SK-N-SH (cell line): ENCODE measurements around the gene CLIC5.

Experiments
- MEF2A ChIP-seq: IDR thresholded peaks from 2 replicates; pipeline ENCODE4 v1.4.0; 2012; ENCODE audit warnings: low read depth, borderline replicate concordance
- MXI1 ChIP-seq: IDR thresholded peaks from 2 replicates; pipeline ENCODE4 v1.6.1; 2012; ENCODE audit warnings: mild to moderate bottlenecking, low read depth, low read length, improper control_type of control experiment
- NFIC ChIP-seq: IDR thresholded peaks from 2 replicates; pipeline ENCODE4 v1.4.0; 2012; ENCODE audit warnings: borderline replicate concordance
- POLR2AphosphoS5 ChIP-seq: IDR thresholded peaks from 2 replicates; pipeline ENCODE4 v1.6.1; 2012; ENCODE audit warnings: low read depth, low read length
- RFX5 ChIP-seq: IDR thresholded peaks from 2 replicates; pipeline ENCODE4 v1.6.1; 2012; ENCODE audit warnings: mild to moderate bottlenecking, improper control_type of control experiment, low read length
- TAF1 ChIP-seq: IDR thresholded peaks from 2 replicates; pipeline ENCODE4 v1.6.1; 2012; ENCODE audit warnings: low read depth, mild to moderate bottlenecking, low read length, moderate library complexity, borderline replicate concordance
- TF ChIP-seq, protein P1 (sequence below): fragments of 200-600 bp; sonication (generic); IDR thresholded peaks from 2 replicates; pipeline ENCODE4 v1.6.1; 2017; ENCODE audit warnings: antibody characterized with exemption, mild to moderate bottlenecking, moderate library complexity
- TF ChIP-seq, protein P2 (sequence below): fragments of 150-350 bp; IDR thresholded peaks from 2 replicates; pipeline ENCODE4 v1.6.1; 2017; ENCODE audit warnings: antibody characterized with exemption, low read length, low read depth, borderline replicate concordance

DNA sequence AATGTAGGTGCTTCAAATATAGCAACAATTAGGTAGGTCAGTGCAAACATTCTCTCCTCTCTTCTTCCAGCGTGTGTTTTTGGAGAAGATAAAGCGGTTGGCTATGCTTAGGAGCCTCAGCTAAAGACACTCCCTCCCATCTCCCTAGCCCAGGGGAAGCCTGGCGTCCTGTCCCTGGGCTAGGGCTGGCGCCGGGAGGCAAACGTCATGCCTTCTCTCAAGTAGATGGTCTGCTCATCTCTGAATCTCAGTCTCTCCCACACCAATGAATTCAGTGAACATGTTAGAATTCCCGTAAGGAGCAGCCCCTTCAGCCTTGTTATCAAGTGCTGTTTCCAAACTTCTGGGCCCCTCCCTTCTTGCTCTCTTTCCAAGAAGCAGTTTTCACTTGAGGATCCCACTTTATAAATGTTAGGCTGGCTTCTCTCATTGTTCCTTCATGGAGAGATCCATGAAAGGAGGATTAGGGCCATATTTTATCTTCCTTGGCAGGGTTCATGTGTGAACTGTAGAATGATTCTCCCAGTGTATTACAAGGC lies 142.8 kb downstream of the CLIC5 start:
- TF ChIP-seq, protein P1, sequence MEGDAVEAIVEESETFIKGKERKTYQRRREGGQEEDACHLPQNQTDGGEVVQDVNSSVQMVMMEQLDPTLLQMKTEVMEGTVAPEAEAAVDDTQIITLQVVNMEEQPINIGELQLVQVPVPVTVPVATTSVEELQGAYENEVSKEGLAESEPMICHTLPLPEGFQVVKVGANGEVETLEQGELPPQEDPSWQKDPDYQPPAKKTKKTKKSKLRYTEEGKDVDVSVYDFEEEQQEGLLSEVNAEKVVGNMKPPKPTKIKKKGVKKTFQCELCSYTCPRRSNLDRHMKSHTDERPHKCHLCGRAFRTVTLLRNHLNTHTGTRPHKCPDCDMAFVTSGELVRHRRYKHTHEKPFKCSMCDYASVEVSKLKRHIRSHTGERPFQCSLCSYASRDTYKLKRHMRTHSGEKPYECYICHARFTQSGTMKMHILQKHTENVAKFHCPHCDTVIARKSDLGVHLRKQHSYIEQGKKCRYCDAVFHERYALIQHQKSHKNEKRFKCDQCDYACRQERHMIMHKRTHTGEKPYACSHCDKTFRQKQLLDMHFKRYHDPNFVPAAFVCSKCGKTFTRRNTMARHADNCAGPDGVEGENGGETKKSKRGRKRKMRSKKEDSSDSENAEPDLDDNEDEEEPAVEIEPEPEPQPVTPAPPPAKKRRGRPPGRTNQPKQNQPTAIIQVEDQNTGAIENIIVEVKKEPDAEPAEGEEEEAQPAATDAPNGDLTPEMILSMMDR = no peak
- TF ChIP-seq, protein P2, sequence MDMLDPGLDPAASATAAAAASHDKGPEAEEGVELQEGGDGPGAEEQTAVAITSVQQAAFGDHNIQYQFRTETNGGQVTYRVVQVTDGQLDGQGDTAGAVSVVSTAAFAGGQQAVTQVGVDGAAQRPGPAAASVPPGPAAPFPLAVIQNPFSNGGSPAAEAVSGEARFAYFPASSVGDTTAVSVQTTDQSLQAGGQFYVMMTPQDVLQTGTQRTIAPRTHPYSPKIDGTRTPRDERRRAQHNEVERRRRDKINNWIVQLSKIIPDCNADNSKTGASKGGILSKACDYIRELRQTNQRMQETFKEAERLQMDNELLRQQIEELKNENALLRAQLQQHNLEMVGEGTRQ = no peak
- TF ChIP-seq NFIC (no peak), RFX5 (no peak), MXI1 (no peak), TAF1 (no peak), MEF2A (no peak), POLR2AphosphoS5 (no peak)
